Measurements from ENCODE around the gene CACNA1G. TPM values are rescaled to one million over a fixed set of nuclear protein-coding genes. Genes with fewer than 3 reads are reported as not detected.
A peak's percentile ranks its signal among the peaks of the same experiment; 100 is the strongest.

The CACNA1G gene
- total and polyA plus RNA-seq, 4 donors: under 0.01 to 0.14 (median 0.01) TPM; not detected in 1

DNA sequence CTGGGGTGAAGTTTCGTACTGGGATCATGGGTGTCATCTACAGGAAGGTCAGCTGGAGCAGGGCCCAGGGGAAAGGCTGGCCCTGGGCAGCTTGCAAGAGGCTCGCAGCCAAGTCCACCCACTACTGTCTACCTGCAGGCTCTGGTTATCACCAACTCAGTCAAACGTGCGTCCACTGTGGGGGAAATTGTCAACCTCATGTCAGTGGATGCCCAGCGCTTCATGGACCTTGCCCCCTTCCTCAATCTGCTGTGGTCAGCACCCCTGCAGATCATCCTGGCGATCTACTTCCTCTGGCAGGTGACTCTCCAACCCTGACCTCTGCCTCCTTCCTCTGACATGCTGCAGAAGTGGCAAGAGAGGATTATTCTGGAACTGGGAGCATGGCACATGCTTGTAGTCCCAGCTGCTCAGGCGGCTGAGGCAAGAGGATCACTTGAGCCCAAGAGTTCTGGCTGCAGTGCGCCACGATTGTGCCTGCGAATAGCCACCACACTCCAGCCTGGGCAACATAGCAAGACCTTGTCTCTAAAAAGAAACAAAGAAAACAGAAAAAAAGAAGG is 103.4 kb downstream of the CACNA1G start:
- Histone ChIP-seq H3K36me3 (ENCODE audit: control insufficient read depth in 4 of 4, insufficient read depth in 3 of 4, low read depth in 1 of 4, low read length in 3 of 4) (peaks cover 0 to under 1% (median 0%) of the 10 kb centered on the region in 4 donors), H3K9me3 (ENCODE audit: control insufficient read depth in 4 of 4, low read length in 3 of 4) (no peaks in the 10 kb centered on the region), H3K4me3 (ENCODE audit: low read depth in 1 of 3, low read length in 3 of 3) (no peak overlapping the region), H3K27ac (ENCODE audit: low read depth in 1 of 2, low read length in 2 of 2) (peak overlapping the region; percentile 80 to 94), H3K4me1 (ENCODE audit: control insufficient read depth in 4 of 4, insufficient read depth in 4 of 4, low read length in 3 of 4) (peaks cover 30 to 65% (median 46%) of the 10 kb centered on the region in 4 donors), H3K9ac (ENCODE audit: low read depth in 1 of 2, low read length in 2 of 2) (no peak overlapping the region), H3K27me3 (ENCODE audit: control insufficient read depth in 4 of 4, insufficient read depth in 4 of 4, low read length in 3 of 4) (no peaks in the 10 kb centered on the region)
- WGBS: 34% methylated on average over 10 of the region's 10 CpGs
- DNase-seq (ENCODE audit: low spot score): no peak
- TF ChIP-seq, protein P1, sequence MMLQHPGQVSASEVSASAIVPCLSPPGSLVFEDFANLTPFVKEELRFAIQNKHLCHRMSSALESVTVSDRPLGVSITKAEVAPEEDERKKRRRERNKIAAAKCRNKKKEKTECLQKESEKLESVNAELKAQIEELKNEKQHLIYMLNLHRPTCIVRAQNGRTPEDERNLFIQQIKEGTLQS (IDR thresholded peaks at IDR 0.05): peak; percentile 59
- TF ChIP-seq, protein P2, sequence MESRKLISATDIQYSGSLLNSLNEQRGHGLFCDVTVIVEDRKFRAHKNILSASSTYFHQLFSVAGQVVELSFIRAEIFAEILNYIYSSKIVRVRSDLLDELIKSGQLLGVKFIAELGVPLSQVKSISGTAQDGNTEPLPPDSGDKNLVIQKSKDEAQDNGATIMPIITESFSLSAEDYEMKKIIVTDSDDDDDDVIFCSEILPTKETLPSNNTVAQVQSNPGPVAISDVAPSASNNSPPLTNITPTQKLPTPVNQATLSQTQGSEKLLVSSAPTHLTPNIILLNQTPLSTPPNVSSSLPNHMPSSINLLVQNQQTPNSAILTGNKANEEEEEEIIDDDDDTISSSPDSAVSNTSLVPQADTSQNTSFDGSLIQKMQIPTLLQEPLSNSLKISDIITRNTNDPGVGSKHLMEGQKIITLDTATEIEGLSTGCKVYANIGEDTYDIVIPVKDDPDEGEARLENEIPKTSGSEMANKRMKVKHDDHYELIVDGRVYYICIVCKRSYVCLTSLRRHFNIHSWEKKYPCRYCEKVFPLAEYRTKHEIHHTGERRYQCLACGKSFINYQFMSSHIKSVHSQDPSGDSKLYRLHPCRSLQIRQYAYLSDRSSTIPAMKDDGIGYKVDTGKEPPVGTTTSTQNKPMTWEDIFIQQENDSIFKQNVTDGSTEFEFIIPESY (IDR thresholded peaks at IDR 0.05): peak; percentile 93
- TF ChIP-seq TAF1 (conservative IDR thresholded peaks at IDR 0.05) (no peak), EGR1 (IDR thresholded peaks at IDR 0.05; ENCODE audit: low read depth in 2 of 2) (peak in 1 of 2 donors; percentile 96), GABPA (IDR thresholded peaks at IDR 0.05 in 1 of 2, conservative IDR thresholded peaks at IDR 0.05 in 1 of 2) (peak in 1 of 2 donors; percentile 75), RAD21 (IDR thresholded peaks at IDR 0.05) (peak; percentile 61 to 73), HNF4A (conservative IDR thresholded peaks at IDR 0.05) (peak; percentile 94 to 97), SP1 (IDR thresholded peaks at IDR 0.05) (peak; percentile 98), NR2F2 (IDR thresholded peaks at IDR 0.05) (peak; percentile 77), YY1 (IDR thresholded peaks at IDR 0.05) (peak; percentile 80), RXRA (IDR thresholded peaks at IDR 0.05) (peak; percentile 92 to 98), HNF4G (IDR thresholded peaks at IDR 0.05) (peak; percentile 93), JUND (IDR thresholded peaks at IDR 0.05) (peak; percentile 68 to 87), FOXA2 (IDR thresholded peaks at IDR 0.05) (peak; percentile 66), FOXA1 (IDR thresholded peaks at IDR 0.05) (peak; percentile 62)
- TF ChIP-seq, protein P3, sequence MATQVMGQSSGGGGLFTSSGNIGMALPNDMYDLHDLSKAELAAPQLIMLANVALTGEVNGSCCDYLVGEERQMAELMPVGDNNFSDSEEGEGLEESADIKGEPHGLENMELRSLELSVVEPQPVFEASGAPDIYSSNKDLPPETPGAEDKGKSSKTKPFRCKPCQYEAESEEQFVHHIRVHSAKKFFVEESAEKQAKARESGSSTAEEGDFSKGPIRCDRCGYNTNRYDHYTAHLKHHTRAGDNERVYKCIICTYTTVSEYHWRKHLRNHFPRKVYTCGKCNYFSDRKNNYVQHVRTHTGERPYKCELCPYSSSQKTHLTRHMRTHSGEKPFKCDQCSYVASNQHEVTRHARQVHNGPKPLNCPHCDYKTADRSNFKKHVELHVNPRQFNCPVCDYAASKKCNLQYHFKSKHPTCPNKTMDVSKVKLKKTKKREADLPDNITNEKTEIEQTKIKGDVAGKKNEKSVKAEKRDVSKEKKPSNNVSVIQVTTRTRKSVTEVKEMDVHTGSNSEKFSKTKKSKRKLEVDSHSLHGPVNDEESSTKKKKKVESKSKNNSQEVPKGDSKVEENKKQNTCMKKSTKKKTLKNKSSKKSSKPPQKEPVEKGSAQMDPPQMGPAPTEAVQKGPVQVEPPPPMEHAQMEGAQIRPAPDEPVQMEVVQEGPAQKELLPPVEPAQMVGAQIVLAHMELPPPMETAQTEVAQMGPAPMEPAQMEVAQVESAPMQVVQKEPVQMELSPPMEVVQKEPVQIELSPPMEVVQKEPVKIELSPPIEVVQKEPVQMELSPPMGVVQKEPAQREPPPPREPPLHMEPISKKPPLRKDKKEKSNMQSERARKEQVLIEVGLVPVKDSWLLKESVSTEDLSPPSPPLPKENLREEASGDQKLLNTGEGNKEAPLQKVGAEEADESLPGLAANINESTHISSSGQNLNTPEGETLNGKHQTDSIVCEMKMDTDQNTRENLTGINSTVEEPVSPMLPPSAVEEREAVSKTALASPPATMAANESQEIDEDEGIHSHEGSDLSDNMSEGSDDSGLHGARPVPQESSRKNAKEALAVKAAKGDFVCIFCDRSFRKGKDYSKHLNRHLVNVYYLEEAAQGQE (IDR thresholded peaks at IDR 0.05): peak; percentile 88
- TF ChIP-seq, protein P4, sequence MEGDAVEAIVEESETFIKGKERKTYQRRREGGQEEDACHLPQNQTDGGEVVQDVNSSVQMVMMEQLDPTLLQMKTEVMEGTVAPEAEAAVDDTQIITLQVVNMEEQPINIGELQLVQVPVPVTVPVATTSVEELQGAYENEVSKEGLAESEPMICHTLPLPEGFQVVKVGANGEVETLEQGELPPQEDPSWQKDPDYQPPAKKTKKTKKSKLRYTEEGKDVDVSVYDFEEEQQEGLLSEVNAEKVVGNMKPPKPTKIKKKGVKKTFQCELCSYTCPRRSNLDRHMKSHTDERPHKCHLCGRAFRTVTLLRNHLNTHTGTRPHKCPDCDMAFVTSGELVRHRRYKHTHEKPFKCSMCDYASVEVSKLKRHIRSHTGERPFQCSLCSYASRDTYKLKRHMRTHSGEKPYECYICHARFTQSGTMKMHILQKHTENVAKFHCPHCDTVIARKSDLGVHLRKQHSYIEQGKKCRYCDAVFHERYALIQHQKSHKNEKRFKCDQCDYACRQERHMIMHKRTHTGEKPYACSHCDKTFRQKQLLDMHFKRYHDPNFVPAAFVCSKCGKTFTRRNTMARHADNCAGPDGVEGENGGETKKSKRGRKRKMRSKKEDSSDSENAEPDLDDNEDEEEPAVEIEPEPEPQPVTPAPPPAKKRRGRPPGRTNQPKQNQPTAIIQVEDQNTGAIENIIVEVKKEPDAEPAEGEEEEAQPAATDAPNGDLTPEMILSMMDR (IDR thresholded peaks at IDR 0.05; ENCODE audit: low read depth, low read length, missing input control): no peak
- TF ChIP-seq, protein P5, sequence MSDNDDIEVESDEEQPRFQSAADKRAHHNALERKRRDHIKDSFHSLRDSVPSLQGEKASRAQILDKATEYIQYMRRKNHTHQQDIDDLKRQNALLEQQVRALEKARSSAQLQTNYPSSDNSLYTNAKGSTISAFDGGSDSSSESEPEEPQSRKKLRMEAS (IDR thresholded peaks at IDR 0.05): peak; percentile 100

Measured in liver (tissue), 9 donors.